Measurements from ENCODE around the gene ENDOV.
"Not testable (repeated sequence)": the region's sequence is repeated elsewhere in the genome, so short reads cannot be mapped to it uniquely, and the experiment has no call there.

Gene ENDOV

GRCh38 chr17:80402959-80403358, 12.0 kb upstream of the ENDOV start:
- Histone ChIP-seq H3K4me1 (ENCODE audit: control insufficient read depth, insufficient read depth, low read length) (no peaks in the 10 kb centered on the region), H3K4me3 (ENCODE audit: low read length) (no peak overlapping the region), H3K27me3 (ENCODE audit: control insufficient read depth, insufficient read depth, low read length) (peaks cover 6% of the 10 kb centered on the region), H3K9me3 (replicated peaks; ENCODE audit: low read length) (no peaks in the 10 kb centered on the region), H3K9ac (ENCODE audit: low read depth, low read length) (no peak overlapping the region), H3K36me3 (ENCODE audit: insufficient read depth, low read length) (no peaks in the 10 kb centered on the region), H3K4me2 (ENCODE audit: low read length) (no peak overlapping the region)

- H3K4me3 ChIP-seq (ENCODE audit: low read length), result no peak overlapping the region
- H3K9ac ChIP-seq (ENCODE audit: low read depth, low read length), result no peak overlapping the region
- H3K4me2 ChIP-seq (ENCODE audit: low read length), result no peak overlapping the region
- H3K27me3 ChIP-seq (ENCODE audit: control insufficient read depth, insufficient read depth, low read length), result peaks cover 11% of the 10 kb centered on the region
- no peaks in the 10 kb centered on the region for H3K9me3 ChIP-seq (replicated peaks; ENCODE audit: low read length)
- H3K36me3 ChIP-seq (ENCODE audit: insufficient read depth, low read length), result no peaks in the 10 kb centered on the region
- no peaks in the 10 kb centered on the region for H3K4me1 ChIP-seq (ENCODE audit: control insufficient read depth, insufficient read depth, low read length)
These were observed 8.8 kb upstream of the ENDOV start for GRCh38 chr17:80406146-80406545.

GRCh38 chr17:80407917-80408316, 7.0 kb upstream of the ENDOV start:
- H3K4me2 ChIP-seq (ENCODE audit: low read length); H3K36me3 ChIP-seq (ENCODE audit: insufficient read depth, low read length); H3K4me1 ChIP-seq (ENCODE audit: control insufficient read depth, insufficient read depth, low read length); H3K4me3 ChIP-seq (ENCODE audit: low read length); H3K9me3 ChIP-seq (replicated peaks; ENCODE audit: low read length); H3K9ac ChIP-seq (ENCODE audit: low read depth, low read length): not testable (repeated sequence)
- H3K27me3 ChIP-seq (ENCODE audit: control insufficient read depth, insufficient read depth, low read length), result peaks cover 11% of the 10 kb centered on the region

- Histone ChIP-seq H3K4me1 (ENCODE audit: control insufficient read depth, insufficient read depth, low read length) (peaks cover 3% of the 10 kb centered on the region), H3K4me3 (ENCODE audit: low read length) (no peak overlapping the region), H3K36me3 (ENCODE audit: insufficient read depth, low read length) (no peaks in the 10 kb centered on the region), H3K9ac (ENCODE audit: low read depth, low read length) (no peak overlapping the region), H3K4me2 (ENCODE audit: low read length) (no peak overlapping the region), H3K27me3 (ENCODE audit: control insufficient read depth, insufficient read depth, low read length) (peaks cover 18% of the 10 kb centered on the region), H3K9me3 (replicated peaks; ENCODE audit: low read length) (no peaks in the 10 kb centered on the region)
These were observed 6.1 kb upstream of the ENDOV start for GRCh38 chr17:80408872-80409271.

GRCh38 chr17:80409626-80410025, 5.3 kb upstream of the ENDOV start:
- Histone ChIP-seq H3K9ac (ENCODE audit: low read depth, low read length) (no peak overlapping the region), H3K4me3 (ENCODE audit: low read length) (no peak overlapping the region), H3K36me3 (ENCODE audit: insufficient read depth, low read length) (no peaks in the 10 kb centered on the region), H3K4me1 (ENCODE audit: control insufficient read depth, insufficient read depth, low read length) (peaks cover 10% of the 10 kb centered on the region), H3K4me2 (ENCODE audit: low read length) (no peak overlapping the region), H3K27me3 (ENCODE audit: control insufficient read depth, insufficient read depth, low read length) (peaks cover 23% of the 10 kb centered on the region), H3K9me3 (replicated peaks; ENCODE audit: low read length) (no peaks in the 10 kb centered on the region)

GRCh38 chr17:80410441-80411087, 4.4 kb upstream of the ENDOV start:
- Histone ChIP-seq H3K4me1 (ENCODE audit: control insufficient read depth, insufficient read depth, low read length) (peaks cover 10% of the 10 kb centered on the region), H3K27me3 (ENCODE audit: control insufficient read depth, insufficient read depth, low read length) (peaks cover 17% of the 10 kb centered on the region)
- not testable (repeated sequence) for H3K9me3 ChIP-seq (replicated peaks; ENCODE audit: low read length); H3K4me2 ChIP-seq (ENCODE audit: low read length); H3K9ac ChIP-seq (ENCODE audit: low read depth, low read length); H3K4me3 ChIP-seq (ENCODE audit: low read length); H3K36me3 ChIP-seq (ENCODE audit: insufficient read depth, low read length)

- Histone ChIP-seq H3K4me1 (ENCODE audit: control insufficient read depth, insufficient read depth, low read length) (peaks cover 14% of the 10 kb centered on the region), H3K9ac (ENCODE audit: low read depth, low read length) (peak overlapping the region; percentile 100), H3K4me3 (ENCODE audit: low read length) (peak overlapping the region; percentile 100)
These were observed 1.0 kb upstream of the ENDOV start for GRCh38 chr17:80413771-80414507.

GRCh38 chr17:80414508-80414802, 512 bp upstream of the ENDOV start:
- H3K4me1 ChIP-seq (ENCODE audit: control insufficient read depth, insufficient read depth, low read length), result peaks cover 14% of the 10 kb centered on the region
- peak overlapping the region; percentile 100 for H3K4me2 ChIP-seq (ENCODE audit: low read length)
- peak overlapping the region; percentile 100 for H3K9ac ChIP-seq (ENCODE audit: low read depth, low read length)

More at GRCh38 chr17:80413771-80414507, 1.0 kb upstream of the ENDOV start:
- H3K36me3 ChIP-seq (ENCODE audit: insufficient read depth, low read length), result peaks cover 6% of the 10 kb centered on the region
- H3K27me3 ChIP-seq (ENCODE audit: control insufficient read depth, insufficient read depth, low read length), result peaks cover 13% of the 10 kb centered on the region
- peak overlapping the region; percentile 100 for H3K4me2 ChIP-seq (ENCODE audit: low read length)
- no peaks in the 10 kb centered on the region for H3K9me3 ChIP-seq (replicated peaks; ENCODE audit: low read length)

GRCh38 chr17:80415626-80416137, 715 bp downstream of the ENDOV start:
- Histone ChIP-seq H3K9me3 (replicated peaks; ENCODE audit: low read length) (no peaks in the 10 kb centered on the region), H3K9ac (ENCODE audit: low read depth, low read length) (peak overlapping the region; percentile 100), H3K36me3 (ENCODE audit: insufficient read depth, low read length) (peaks cover 13% of the 10 kb centered on the region), H3K4me3 (ENCODE audit: low read length) (peak overlapping the region; percentile 100), H3K4me2 (ENCODE audit: low read length) (peak overlapping the region; percentile 100), H3K4me1 (ENCODE audit: control insufficient read depth, insufficient read depth, low read length) (peaks cover 14% of the 10 kb centered on the region), H3K27me3 (ENCODE audit: control insufficient read depth, insufficient read depth, low read length) (peaks cover 12% of the 10 kb centered on the region)

More at GRCh38 chr17:80414508-80414802, 512 bp upstream of the ENDOV start:
- Histone ChIP-seq H3K36me3 (ENCODE audit: insufficient read depth, low read length) (peaks cover 6% of the 10 kb centered on the region), H3K27me3 (ENCODE audit: control insufficient read depth, insufficient read depth, low read length) (peaks cover 12% of the 10 kb centered on the region), H3K9me3 (replicated peaks; ENCODE audit: low read length) (no peaks in the 10 kb centered on the region), H3K4me3 (ENCODE audit: low read length) (peak overlapping the region; percentile 100)

GRCh38 chr17:80416260-80416939, 1.4 kb downstream of the ENDOV start:
- Histone ChIP-seq H3K9ac (ENCODE audit: low read depth, low read length) (peak overlapping the region; percentile 100), H3K36me3 (ENCODE audit: insufficient read depth, low read length) (peaks cover 13% of the 10 kb centered on the region), H3K4me2 (ENCODE audit: low read length) (peak overlapping the region; percentile 100), H3K4me3 (ENCODE audit: low read length) (peak overlapping the region; percentile 100), H3K9me3 (replicated peaks; ENCODE audit: low read length) (no peaks in the 10 kb centered on the region), H3K27me3 (ENCODE audit: control insufficient read depth, insufficient read depth, low read length) (peaks cover 12% of the 10 kb centered on the region), H3K4me1 (ENCODE audit: control insufficient read depth, insufficient read depth, low read length) (peaks cover 14% of the 10 kb centered on the region)

GRCh38 chr17:80416940-80417293, 1.9 kb downstream of the ENDOV start:
- Histone ChIP-seq H3K36me3 (ENCODE audit: insufficient read depth, low read length) (peaks cover 13% of the 10 kb centered on the region), H3K9ac (ENCODE audit: low read depth, low read length) (no peak overlapping the region), H3K4me2 (ENCODE audit: low read length) (no peak overlapping the region), H3K9me3 (replicated peaks; ENCODE audit: low read length) (no peaks in the 10 kb centered on the region), H3K4me3 (ENCODE audit: low read length) (no peak overlapping the region), H3K4me1 (ENCODE audit: control insufficient read depth, insufficient read depth, low read length) (peaks cover 14% of the 10 kb centered on the region), H3K27me3 (ENCODE audit: control insufficient read depth, insufficient read depth, low read length) (peaks cover 12% of the 10 kb centered on the region)
